GM21381 (cell line): ENCODE measurements around the gene TGFBR1.

Experiments used
- ATAC-seq: cut with Tn5 transposase; IDR thresholded peaks from one replicate; pipeline ENCODE4 v1.9.1; 2021; ENCODE audit warnings: mild to moderate bottlenecking, moderate library complexity; ENCODE audit not compliant: unreplicated experiment

TGFBR1 gene

DNA sequence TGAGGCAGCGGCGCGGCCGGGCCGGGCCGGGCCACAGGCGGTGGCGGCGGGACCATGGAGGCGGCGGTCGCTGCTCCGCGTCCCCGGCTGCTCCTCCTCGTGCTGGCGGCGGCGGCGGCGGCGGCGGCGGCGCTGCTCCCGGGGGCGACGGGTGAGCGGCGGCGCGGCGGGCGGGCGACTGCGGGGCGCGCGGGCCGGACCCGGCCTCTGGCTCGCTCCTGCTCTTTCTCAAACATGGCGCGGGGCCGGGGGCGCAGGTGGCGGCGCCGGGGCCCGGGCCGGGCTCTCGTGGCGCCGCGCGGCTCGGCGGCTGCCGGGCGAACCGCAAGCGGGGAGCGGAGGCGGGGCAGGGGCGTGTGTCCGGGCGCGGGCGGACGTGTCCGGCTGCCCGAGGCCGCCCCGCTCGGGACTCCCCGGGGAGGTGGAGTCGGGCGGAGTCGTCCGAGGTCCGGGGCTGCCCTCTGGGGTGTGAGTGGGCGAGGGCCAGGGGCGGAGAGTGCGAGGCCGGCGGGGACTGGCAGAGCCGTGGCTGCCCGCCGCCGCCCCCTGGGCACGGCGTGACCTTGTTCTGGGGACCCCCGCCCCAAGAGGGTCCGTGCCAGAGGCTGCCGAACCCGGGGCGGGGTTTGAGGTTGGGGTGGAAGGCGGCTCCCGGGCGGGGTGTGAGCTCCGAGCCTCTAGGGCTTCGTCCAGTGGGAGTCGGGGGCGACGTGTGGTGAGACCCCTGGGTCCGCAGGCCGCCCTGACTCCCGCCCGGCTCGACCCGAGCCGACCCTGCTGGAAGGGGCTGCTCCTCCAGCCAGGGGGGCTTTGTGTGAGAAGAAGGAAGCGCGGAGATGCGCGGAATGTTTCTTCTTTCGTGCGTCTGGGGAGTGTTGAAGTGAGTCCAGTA is 485 bp downstream of the TGFBR1 start:
- ATAC-seq, result peak; percentile 59

DNA sequence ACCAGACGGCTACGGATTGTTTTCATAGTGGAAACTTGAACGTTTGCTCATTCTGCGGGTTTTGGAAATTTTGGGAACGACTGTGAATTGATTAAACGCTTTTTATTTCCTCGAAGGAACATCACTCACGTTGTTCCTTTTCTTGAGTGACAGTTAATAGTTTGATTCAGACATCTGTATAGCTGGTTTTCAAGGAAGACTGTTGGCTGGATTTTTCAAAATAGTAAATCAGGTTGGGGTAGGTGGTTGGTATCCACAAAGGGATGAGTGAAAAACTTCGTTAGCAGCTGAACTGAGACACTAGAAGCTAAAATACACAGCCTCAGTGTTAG is 1.1 kb downstream of the TGFBR1 start:
- ATAC-seq, result no peak

- ATAC-seq, result no peak
These were observed 2.5 kb downstream of the TGFBR1 start for GRCh38 chr9:99107421-99107820.

DNA sequence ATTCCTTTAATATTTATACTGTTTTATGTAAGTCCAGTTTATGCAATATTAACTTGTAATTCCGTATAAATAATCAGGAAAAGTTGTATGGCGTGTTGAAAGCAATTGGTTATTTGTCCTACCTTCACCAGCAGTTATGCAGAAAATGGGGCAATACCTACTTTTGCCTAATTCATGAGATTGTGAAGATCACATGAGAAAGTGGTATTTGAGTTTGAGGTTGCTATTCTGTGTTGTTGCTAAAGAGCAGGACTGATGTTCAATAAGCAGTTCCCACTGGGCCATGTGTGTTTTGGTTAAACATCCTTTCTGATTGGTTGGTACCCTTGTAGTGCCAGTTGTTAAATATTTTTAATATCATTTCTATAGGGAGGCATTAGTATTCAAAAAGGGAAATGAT is 3.2 kb downstream of the TGFBR1 start:
- ATAC-seq, result no peak

DNA sequence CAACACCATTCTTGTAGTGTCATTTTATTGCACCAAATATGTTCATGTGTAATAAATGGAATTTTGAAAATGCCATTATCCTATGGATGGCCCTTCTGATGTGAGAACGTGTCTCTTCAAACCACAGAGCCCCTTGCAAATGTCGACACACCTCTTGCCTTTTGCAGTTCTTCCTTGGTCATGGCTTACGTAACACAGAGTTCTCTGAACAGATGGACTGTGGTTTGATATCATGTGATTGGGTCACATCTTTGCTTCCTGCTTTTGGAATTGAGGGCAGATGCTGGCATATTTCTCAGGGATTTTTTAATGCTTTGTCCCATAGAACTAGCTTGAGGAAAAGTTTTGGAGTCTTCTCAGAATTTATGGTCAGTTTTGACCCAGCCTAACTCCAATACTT is 4.6 kb downstream of the TGFBR1 start:
- no peak for ATAC-seq

GRCh38 chr9:99112750-99113413 is 8.0 kb downstream of the TGFBR1 start:
- ATAC-seq, result no peak

- ATAC-seq, result no peak
These were observed 8.6 kb downstream of the TGFBR1 start for GRCh38 chr9:99113414-99114048.

DNA sequence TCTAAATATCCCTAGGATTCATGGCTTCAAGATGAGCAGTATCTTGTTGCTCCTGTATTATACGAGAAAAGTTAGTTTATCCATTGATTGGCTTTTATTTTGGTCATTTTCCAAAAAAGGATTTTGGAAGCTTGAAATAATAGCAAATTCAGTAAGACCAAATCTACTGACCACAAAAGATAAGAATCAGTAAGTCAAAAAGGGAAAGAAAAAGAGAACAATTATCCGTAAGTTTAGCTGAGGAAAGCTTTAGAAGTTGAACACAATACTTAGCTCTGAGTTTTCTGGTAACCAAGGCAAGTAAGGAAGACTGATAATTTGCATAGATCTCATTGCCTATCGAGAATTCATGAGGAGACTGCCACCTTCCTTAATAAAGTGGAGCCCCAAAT is 9.1 kb downstream of the TGFBR1 start:
- no peak for ATAC-seq

- ATAC-seq, result no peak
These were observed 10.1 kb downstream of the TGFBR1 start for GRCh38 chr9:99114846-99115500.

DNA sequence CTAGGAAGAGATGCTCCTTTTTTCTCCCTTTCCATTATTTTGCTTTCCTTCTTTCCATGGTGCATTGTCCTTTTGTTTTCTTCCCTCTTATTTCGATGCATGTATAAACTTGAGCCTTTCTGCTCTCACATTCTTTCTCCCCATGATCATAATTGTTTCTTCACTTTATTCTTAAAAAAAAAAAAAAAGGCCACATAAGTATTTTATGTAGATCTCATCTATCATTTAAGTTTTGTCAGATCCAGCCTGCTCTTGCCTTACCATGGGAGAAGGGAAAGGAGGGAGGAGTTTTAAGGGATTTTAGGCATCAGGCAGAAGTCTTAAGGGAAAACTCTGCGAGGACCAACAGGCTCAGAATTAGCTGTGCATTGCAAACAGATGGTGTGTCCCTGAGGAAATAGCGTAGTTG is 11.1 kb downstream of the TGFBR1 start:
- ATAC-seq, result no peak

- ATAC-seq, result peak; percentile 98
These were observed 14.0 kb downstream of the TGFBR1 start for GRCh38 chr9:99118782-99119466.

GRCh38 chr9:99119976-99120655 is 15.2 kb downstream of the TGFBR1 start:
- no peak for ATAC-seq

DNA sequence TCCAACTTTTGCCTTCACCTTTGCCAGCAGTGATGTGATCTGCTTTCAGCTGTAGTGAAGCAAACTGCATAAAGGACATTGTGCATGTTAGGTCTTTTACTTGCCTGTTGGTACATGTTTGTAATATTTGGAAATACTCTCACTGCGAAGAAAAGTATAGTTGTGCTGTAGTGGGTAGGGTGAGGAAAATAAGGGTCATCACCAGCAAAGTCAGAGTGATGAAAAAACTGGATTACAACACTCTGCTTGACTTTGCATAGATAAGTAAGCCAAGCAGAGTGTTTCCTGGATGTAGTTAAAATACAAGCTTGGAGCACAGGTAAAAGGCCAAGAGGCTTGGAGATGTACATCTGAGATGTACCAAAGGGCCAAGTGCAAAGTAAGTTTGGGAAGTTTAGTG is 16.7 kb downstream of the TGFBR1 start:
- ATAC-seq, result no peak

DNA sequence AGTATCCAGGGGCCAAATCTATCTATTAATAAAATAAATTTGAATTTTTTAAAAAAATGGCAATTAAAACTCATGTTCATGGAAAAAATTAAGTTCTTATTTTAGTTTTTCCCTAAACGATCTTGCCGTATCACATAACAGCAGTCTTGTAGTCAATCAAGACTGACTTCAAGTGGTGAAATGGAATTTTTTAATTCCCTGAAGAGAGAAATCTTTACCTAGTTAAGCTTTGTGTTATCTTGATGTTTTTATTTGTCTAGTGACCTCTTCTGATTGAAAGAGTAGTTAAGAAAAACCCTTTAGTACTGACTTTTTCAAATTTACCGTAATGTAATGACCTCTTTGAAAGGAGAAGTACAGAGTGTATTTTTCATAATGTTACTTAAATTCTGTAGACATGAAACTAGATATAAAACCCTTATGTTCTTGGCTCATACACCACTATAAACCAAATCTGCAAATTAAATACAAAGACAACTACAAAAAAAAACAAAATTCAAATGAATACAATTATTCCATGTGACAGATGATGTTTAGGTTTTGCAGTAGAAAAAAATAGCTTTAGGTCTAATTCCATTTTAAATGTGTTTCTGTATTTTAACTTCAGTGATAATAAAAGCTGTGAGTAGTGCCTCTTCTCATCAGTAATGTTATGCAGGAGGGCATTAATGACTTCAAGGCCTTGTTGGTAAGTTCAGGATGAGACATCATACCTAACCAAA is 19.8 kb downstream of the TGFBR1 start:
- no peak for ATAC-seq

GRCh38 chr9:99125446-99125845 is 20.5 kb downstream of the TGFBR1 start:
- no peak for ATAC-seq

GRCh38 chr9:99126312-99126711 is 21.4 kb downstream of the TGFBR1 start:
- no peak for ATAC-seq

GRCh38 chr9:99127356-99128132 is 22.6 kb downstream of the TGFBR1 start:
- no peak for ATAC-seq

GRCh38 chr9:99128133-99128406 is 23.2 kb downstream of the TGFBR1 start:
- ATAC-seq, result no peak

GRCh38 chr9:99129091-99129490 is 24.2 kb downstream of the TGFBR1 start:
- no peak for ATAC-seq
